VCaP (cell line): Measurements from ENCODE around the gene DYRK3.

Source experiments
- H3K27ac ChIP-seq: fragments of 450-650 bp; 2 replicates; pipeline ENCODE4 v1.5.1; 2017
- CTCF ChIP-seq: fragments of 450-650 bp; conservative IDR thresholded peaks from 2 replicates; pipeline ENCODE4 v1.5.1; 2017; ENCODE audit warnings: mild to moderate bottlenecking, moderate library complexity

Gene DYRK3

GRCh38 chr1:206655471-206655882 is 20.1 kb downstream of the DYRK3 start:
- H3K27ac ChIP-seq, result peak overlapping the region; percentile 5; the same call in 1 of the 2 replicates

GRCh38 chr1:206656936-206657335 is 21.6 kb downstream of the DYRK3 start:
- no peak overlapping the region for H3K27ac ChIP-seq
- TF ChIP-seq CTCF, result no peak

More at GRCh38 chr1:206655471-206655882, 20.1 kb downstream of the DYRK3 start:
- no peak for TF ChIP-seq CTCF

- no peak for TF ChIP-seq CTCF
- H3K27ac ChIP-seq, result no peak overlapping the region
Observed at GRCh38 chr1:206657751-206658150, 22.4 kb downstream of the DYRK3 start.

- H3K27ac ChIP-seq, result no peak overlapping the region
Observed at GRCh38 chr1:206658264-206658980, 23.1 kb downstream of the DYRK3 start.

GRCh38 chr1:206658981-206659273 is 23.6 kb downstream of the DYRK3 start:
- no peak overlapping the region for H3K27ac ChIP-seq
- no peak for TF ChIP-seq CTCF

More at GRCh38 chr1:206658264-206658980, 23.1 kb downstream of the DYRK3 start:
- peak; percentile 32 for TF ChIP-seq CTCF

- H3K27ac ChIP-seq, result no peak overlapping the region
- no peak for TF ChIP-seq CTCF
Observed at GRCh38 chr1:206660136-206660535, 24.8 kb downstream of the DYRK3 start.

GRCh38 chr1:206661161-206661820 is 26.0 kb downstream of the DYRK3 start:
- H3K27ac ChIP-seq, result no peak overlapping the region
- no peak for TF ChIP-seq CTCF
